ENCODE measurements around the gene HECTD1. TPM values are rescaled to one million over a fixed set of nuclear protein-coding genes. Genes with fewer than 3 reads are reported as not detected.

The HECTD1 gene
- total RNA-seq, 1 donor from 2014 or later, result 163 TPM

DNA sequence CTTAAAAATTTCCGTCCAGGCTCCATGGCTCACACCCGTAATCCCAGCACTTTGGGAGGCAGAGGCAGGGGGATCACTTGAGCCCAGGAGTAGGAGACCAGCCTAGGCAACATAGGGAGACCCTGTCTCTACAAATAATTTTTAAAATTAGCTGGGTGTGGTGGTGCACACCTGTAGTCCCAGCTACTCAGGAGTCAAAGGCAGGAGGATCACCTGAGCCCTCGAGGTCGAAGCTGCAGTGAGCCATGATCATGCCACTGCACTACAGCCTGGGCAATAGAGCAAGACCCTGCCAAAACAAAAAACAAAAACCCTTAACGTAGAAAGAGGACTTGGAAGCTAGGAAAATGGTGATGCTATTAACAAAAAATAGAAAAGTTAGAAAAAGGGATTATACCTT is 2.0 kb upstream of the HECTD1 start:
- peaks cover 21% of the 10 kb centered on the region for H3K4me1 Mint-ChIP-seq (ENCODE audit: low read depth)
- no peak overlapping the region for H3K27ac Mint-ChIP-seq
- H3K9me3 Mint-ChIP-seq (ENCODE audit: low read depth), result no peaks in the 10 kb centered on the region
- TF ChIP-seq, protein P1, sequence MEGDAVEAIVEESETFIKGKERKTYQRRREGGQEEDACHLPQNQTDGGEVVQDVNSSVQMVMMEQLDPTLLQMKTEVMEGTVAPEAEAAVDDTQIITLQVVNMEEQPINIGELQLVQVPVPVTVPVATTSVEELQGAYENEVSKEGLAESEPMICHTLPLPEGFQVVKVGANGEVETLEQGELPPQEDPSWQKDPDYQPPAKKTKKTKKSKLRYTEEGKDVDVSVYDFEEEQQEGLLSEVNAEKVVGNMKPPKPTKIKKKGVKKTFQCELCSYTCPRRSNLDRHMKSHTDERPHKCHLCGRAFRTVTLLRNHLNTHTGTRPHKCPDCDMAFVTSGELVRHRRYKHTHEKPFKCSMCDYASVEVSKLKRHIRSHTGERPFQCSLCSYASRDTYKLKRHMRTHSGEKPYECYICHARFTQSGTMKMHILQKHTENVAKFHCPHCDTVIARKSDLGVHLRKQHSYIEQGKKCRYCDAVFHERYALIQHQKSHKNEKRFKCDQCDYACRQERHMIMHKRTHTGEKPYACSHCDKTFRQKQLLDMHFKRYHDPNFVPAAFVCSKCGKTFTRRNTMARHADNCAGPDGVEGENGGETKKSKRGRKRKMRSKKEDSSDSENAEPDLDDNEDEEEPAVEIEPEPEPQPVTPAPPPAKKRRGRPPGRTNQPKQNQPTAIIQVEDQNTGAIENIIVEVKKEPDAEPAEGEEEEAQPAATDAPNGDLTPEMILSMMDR (IDR thresholded peaks at IDR 0.05; ENCODE audit: unreplicated experiment), result no peak
- peaks cover 2% of the 10 kb centered on the region for H3K36me3 Mint-ChIP-seq (ENCODE audit: insufficient read depth)
- no peak for DNase-seq (ENCODE audit: low spot score, unreplicated experiment)
- no peak overlapping the region for H3K4me3 Mint-ChIP-seq (ENCODE audit: low read depth)
- H3K27me3 Mint-ChIP-seq, result no peaks in the 10 kb centered on the region

DNA sequence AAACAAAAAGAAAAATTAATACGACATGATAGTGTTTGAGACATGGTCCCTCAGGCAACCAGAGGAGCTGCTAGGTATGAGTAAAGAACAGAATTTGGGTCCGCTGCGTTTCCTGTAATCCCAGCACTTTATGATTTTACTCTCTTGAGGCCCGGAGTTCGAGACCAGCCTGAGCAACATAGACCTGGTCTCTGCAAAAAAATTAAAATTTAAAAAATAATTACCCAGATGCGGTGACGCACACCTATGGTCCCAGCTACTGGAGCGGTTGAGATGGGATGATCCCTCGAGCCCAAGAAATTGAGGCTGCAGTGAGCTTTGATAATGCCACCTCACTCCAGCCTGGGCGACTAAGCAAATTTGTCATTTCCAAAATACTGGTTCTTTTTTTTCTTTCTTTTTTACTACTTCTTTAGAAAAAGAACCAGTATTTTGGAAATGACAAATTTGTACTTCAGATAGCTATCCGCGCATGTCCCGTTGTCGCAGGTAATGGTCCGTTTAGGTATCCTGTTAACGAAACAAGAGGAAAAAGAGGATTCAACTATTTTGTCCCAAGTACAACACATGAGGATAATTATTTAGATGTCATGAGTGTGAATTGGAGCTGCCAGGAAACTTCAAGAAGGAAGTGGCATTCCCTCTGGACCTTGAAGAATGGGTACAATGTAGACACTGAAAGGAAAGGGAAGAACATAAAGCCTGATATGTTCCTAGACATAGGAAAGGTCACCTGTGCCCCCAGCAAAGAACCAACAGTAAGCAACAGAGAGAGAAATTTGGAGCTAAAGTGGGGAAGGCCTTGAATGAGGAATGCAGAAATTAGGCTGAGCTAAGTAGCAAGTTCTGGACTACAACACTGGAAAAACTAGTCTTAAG is 1.2 kb upstream of the HECTD1 start:
- peaks cover 21% of the 10 kb centered on the region for H3K4me1 Mint-ChIP-seq (ENCODE audit: low read depth)
- H3K27ac Mint-ChIP-seq, result peak overlapping the region; percentile 100
- no peak for DNase-seq (ENCODE audit: low spot score, unreplicated experiment)
- H3K36me3 Mint-ChIP-seq (ENCODE audit: insufficient read depth), result peaks cover 8% of the 10 kb centered on the region
- peak overlapping the region; percentile 95 for H3K4me3 Mint-ChIP-seq (ENCODE audit: low read depth)
- no peaks in the 10 kb centered on the region for H3K27me3 Mint-ChIP-seq
- no peaks in the 10 kb centered on the region for H3K9me3 Mint-ChIP-seq (ENCODE audit: low read depth)
- TF ChIP-seq, protein P1 (IDR thresholded peaks at IDR 0.05; ENCODE audit: unreplicated experiment), result no peak

DNA sequence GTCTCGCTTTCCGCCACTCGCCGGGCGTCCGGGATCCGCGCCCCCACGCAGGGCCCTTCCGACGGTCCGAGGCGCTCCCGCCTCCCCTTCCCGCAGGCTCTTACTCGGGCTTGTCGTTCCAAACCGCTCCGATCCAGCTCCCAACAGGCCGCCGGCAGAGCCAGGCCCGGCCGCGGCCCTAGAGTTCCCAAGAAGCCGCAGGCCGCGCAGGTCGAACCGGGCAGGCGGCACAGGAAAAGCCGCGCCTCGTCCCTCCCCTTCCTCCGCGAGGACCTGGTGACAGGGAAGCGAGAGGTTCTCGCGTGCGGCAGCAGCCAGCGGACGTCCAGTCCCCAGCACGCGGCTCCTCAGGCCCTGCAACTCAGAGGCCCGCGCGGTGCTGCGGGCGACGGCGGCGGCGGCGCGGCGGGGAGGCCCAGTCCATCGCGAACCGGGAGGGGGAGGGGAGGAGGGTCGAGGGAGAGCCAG is 272 bp downstream of the HECTD1 start:
- Mint-ChIP-seq H3K27ac (peak overlapping the region; percentile 98), H3K9me3 (ENCODE audit: low read depth) (no peaks in the 10 kb centered on the region), H3K27me3 (no peaks in the 10 kb centered on the region), H3K4me3 (ENCODE audit: low read depth) (peak overlapping the region; percentile 86), H3K36me3 (ENCODE audit: insufficient read depth) (peaks cover 18% of the 10 kb centered on the region), H3K4me1 (ENCODE audit: low read depth) (peaks cover 21% of the 10 kb centered on the region)
- no peak for DNase-seq (ENCODE audit: low spot score, unreplicated experiment)
- TF ChIP-seq, protein P1 (IDR thresholded peaks at IDR 0.05; ENCODE audit: unreplicated experiment), result no peak

DNA sequence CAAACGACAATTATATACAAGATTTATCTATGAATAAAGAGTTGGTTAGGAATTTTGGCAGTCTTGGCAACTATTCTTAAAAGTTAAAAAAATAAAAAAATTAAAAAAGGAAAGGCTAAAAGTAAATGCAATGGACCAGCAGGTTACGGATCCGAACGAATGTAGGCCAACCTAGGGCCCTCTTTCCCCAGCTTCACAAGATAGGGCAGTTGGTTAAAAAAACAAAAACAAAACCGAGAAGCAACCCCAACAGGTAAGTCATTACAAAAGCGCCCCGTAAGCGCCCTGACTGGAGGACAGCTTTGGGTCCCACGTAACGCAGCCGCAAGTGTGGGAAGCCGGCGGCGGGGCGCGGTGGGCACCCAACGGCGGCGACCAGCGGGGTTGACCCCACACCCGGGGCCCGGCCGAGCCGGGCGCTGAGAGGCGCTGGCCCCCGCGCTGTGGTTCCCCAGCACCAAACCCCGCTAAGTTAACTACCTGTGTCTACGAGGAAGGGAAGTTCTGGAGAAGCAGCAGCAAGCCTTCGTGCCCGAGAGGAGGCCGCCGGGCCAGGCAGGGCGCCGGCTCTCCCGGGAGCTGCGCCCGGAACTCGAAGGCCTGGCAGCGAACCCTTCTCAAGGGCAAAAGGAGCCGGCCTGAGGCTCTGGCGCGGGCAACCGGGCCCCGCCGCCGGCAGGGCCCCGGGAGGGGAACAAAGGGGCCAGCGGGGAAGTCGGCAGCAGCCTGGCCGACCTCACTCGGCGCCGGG is 882 bp downstream of the HECTD1 start:
- H3K4me1 Mint-ChIP-seq (ENCODE audit: low read depth), result peaks cover 21% of the 10 kb centered on the region
- no peaks in the 10 kb centered on the region for H3K27me3 Mint-ChIP-seq
- peak overlapping the region; percentile 86 for H3K4me3 Mint-ChIP-seq (ENCODE audit: low read depth)
- TF ChIP-seq, protein P1 (IDR thresholded peaks at IDR 0.05; ENCODE audit: unreplicated experiment), result no peak
- H3K36me3 Mint-ChIP-seq (ENCODE audit: insufficient read depth), result peaks cover 21% of the 10 kb centered on the region
- peak overlapping the region; percentile 98 for H3K27ac Mint-ChIP-seq
- H3K9me3 Mint-ChIP-seq (ENCODE audit: low read depth), result no peaks in the 10 kb centered on the region
- peak; percentile 23 for DNase-seq (ENCODE audit: low spot score, unreplicated experiment)
